SU-DHL-6 (cell line): ENCODE measurements around the gene GJA4.

Source experiments
- H2AFZ ChIP-seq: fragments of 200-600 bp; sonication (generic); 2 replicates; pipeline ENCODE4 v1.6.1; 2014; ENCODE audit warnings: low read depth, mild to moderate bottlenecking, moderate library complexity, mixed read lengths, antibody characterized with exemption, low read length; ENCODE audit not compliant: severe bottlenecking
- H3F3A ChIP-seq: fragments of 200-600 bp; shearing (Covaris generic); 2 replicates; pipeline ENCODE4 v1.6.0; 2016; ENCODE audit warnings: antibody characterized with exemption, mild to moderate bottlenecking; ENCODE audit not compliant: insufficient read depth
- H3K27ac ChIP-seq: fragments of 200-600 bp; sonication (generic); 2 replicates; pipeline ENCODE4 v1.5.1; 2016; ENCODE audit warnings: low read depth, mild to moderate bottlenecking, low read length, moderate library complexity, mixed read lengths
- H3K27me3 ChIP-seq: fragments of 200-600 bp; sonication (generic), shearing (Covaris generic); 2 replicates; pipeline ENCODE4 v1.6.0; 2014; ENCODE audit warnings: mild to moderate bottlenecking, low read length
- H3K36me3 ChIP-seq: fragments of 200-600 bp; sonication (generic); 2 replicates; pipeline ENCODE4 v1.6.1; 2014; ENCODE audit warnings: mild to moderate bottlenecking, low read length, mixed read lengths
- H3K4me2 ChIP-seq: fragments of 300-600, 200-600 bp; shearing (Covaris generic), sonication (generic); 2 replicates; pipeline ENCODE4 v1.6.0; 2014; ENCODE audit warnings: low read length, low read depth, mild to moderate bottlenecking; ENCODE audit not compliant: poor library complexity, severe bottlenecking
- H3K4me3 ChIP-seq: fragments of 200-600 bp; sonication (generic); 2 replicates; pipeline ENCODE4 v1.5.1; 2014; ENCODE audit warnings: antibody characterized with exemption, low read length, mild to moderate bottlenecking, mixed read lengths; ENCODE audit not compliant: insufficient read depth, poor library complexity, severe bottlenecking
- H3K79me2 ChIP-seq: fragments of 200-600 bp; sonication (generic); 2 replicates; pipeline ENCODE4 v1.6.1; 2014; ENCODE audit warnings: mild to moderate bottlenecking, low read length, moderate library complexity; ENCODE audit not compliant: insufficient read depth
- H3K9ac ChIP-seq: fragments of 200-600 bp; sonication (generic); 2 replicates; pipeline ENCODE4 v1.7.0; 2014; ENCODE audit warnings: mild to moderate bottlenecking, low read length
- H3K9me2 ChIP-seq: fragments of 200-600 bp; sonication (generic); replicated peaks from 2 replicates; pipeline ENCODE4 v1.6.1; 2014; ENCODE audit warnings: low read length; ENCODE audit not compliant: insufficient read depth
- H3K9me3 ChIP-seq: fragments of 200-600 bp; sonication (generic); 2 replicates; pipeline ENCODE4 v1.6.1; 2014; ENCODE audit warnings: low read length, mixed read lengths; ENCODE audit not compliant: insufficient read depth
- H4K20me1 ChIP-seq: fragments of 200-600 bp; sonication (generic); 2 replicates; pipeline ENCODE4 v1.6.1; 2014; ENCODE audit warnings: low read depth, mild to moderate bottlenecking, antibody characterized with exemption, low read length, moderate library complexity, mixed read lengths
- EZH2phosphoT487 ChIP-seq: fragments of 200-600 bp; sonication (generic), shearing (Covaris generic); conservative IDR thresholded peaks from 2 replicates; pipeline ENCODE4 v1.6.1; 2018; ENCODE audit warnings: mild to moderate bottlenecking, antibody characterized with exemption, low read length, moderate library complexity, mixed read lengths
- TF ChIP-seq, protein P1 (sequence below): fragments of 200-600 bp; sonication (generic); IDR thresholded peaks from one replicate; pipeline ENCODE4 v1.5.1; 2017; ENCODE audit warnings: antibody characterized with exemption, mild to moderate bottlenecking, low read length, moderate library complexity; ENCODE audit not compliant: insufficient read depth, poor library complexity, severe bottlenecking

The GJA4 gene

DNA sequence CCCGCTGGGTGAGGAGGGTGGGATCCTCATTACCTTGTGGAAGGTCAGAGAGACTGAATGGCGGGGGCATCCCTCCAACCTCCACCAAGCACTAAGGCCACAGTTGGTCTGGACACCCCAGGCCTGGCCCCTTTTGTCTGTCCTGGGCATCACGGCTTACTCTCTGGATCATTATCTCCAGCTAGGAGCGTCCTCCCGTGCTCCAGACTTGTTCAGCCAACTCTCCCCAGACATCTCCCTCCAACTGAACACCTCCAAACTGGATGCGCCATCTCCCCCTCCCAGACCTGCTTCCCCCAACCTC is 45.2 kb upstream of the GJA4 start:
- no peaks in the 10 kb centered on the region for H3K9me2 ChIP-seq
- no peaks in the 10 kb centered on the region for H3K27me3 ChIP-seq
- no peak overlapping the region for H3K9ac ChIP-seq

GRCh38 chr1:34749992-34750391 is 42.8 kb upstream of the GJA4 start:
- Histone ChIP-seq H3K79me2 (no peaks in the 10 kb centered on the region), H3F3A (no peaks in the 10 kb centered on the region), H3K9ac (no peak overlapping the region), H4K20me1 (no peaks in the 10 kb centered on the region), H2AFZ (no peak overlapping the region), H3K4me3 (no peak overlapping the region), H3K27ac (no peak overlapping the region), H3K36me3 (no peaks in the 10 kb centered on the region), H3K9me2 (no peaks in the 10 kb centered on the region), H3K4me2 (no peak overlapping the region), H3K9me3 (no peaks in the 10 kb centered on the region), H3K27me3 (no peaks in the 10 kb centered on the region)
- TF ChIP-seq, protein P1, sequence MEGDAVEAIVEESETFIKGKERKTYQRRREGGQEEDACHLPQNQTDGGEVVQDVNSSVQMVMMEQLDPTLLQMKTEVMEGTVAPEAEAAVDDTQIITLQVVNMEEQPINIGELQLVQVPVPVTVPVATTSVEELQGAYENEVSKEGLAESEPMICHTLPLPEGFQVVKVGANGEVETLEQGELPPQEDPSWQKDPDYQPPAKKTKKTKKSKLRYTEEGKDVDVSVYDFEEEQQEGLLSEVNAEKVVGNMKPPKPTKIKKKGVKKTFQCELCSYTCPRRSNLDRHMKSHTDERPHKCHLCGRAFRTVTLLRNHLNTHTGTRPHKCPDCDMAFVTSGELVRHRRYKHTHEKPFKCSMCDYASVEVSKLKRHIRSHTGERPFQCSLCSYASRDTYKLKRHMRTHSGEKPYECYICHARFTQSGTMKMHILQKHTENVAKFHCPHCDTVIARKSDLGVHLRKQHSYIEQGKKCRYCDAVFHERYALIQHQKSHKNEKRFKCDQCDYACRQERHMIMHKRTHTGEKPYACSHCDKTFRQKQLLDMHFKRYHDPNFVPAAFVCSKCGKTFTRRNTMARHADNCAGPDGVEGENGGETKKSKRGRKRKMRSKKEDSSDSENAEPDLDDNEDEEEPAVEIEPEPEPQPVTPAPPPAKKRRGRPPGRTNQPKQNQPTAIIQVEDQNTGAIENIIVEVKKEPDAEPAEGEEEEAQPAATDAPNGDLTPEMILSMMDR: no peak
- no peak for TF ChIP-seq EZH2phosphoT487

More for the DNA sequence above, 45.2 kb upstream of the GJA4 start:
- Histone ChIP-seq H3K79me2 (no peaks in the 10 kb centered on the region), H3F3A (no peaks in the 10 kb centered on the region), H3K4me3 (no peak overlapping the region), H3K27ac (no peak overlapping the region), H4K20me1 (no peaks in the 10 kb centered on the region), H3K4me2 (no peak overlapping the region), H3K36me3 (no peaks in the 10 kb centered on the region), H2AFZ (no peak overlapping the region), H3K9me3 (no peaks in the 10 kb centered on the region)
- TF ChIP-seq EZH2phosphoT487: no peak

GRCh38 chr1:34750610-34751009 is 42.2 kb upstream of the GJA4 start:
- Histone ChIP-seq H4K20me1 (no peaks in the 10 kb centered on the region), H3K9me3 (no peaks in the 10 kb centered on the region), H3K79me2 (no peaks in the 10 kb centered on the region), H3F3A (no peaks in the 10 kb centered on the region), H3K4me3 (no peak overlapping the region), H3K27ac (no peak overlapping the region), H3K36me3 (no peaks in the 10 kb centered on the region), H3K9me2 (no peaks in the 10 kb centered on the region), H3K9ac (no peak overlapping the region), H3K4me2 (no peak overlapping the region), H3K27me3 (no peaks in the 10 kb centered on the region), H2AFZ (no peak overlapping the region)
- TF ChIP-seq, protein P1: no peak
- no peak for TF ChIP-seq EZH2phosphoT487

DNA sequence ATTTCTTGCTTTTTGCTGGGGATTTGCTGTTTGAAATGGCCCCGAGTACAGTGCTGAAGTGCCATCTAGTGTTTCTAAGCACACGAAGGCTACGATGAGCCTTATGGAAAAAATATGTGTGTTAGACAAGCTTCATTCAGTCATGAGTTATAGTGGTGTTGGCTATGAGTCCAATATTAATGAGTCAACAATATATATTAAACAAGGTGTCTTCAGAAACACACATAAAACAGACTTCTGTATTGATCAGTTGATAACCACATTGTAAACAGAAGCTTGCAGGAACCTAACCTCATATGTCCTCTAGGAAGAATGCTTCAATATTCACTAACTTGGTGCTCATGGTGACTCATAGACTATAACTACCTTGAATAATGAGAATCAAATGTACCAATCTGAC is 39.6 kb upstream of the GJA4 start:
- TF ChIP-seq EZH2phosphoT487: no peak
- TF ChIP-seq, protein P1: no peak
- no peak overlapping the region for H3K4me2 ChIP-seq
- H4K20me1 ChIP-seq: no peaks in the 10 kb centered on the region
- no peaks in the 10 kb centered on the region for H3F3A ChIP-seq
- no peak overlapping the region for H3K27ac ChIP-seq
- no peak overlapping the region for H2AFZ ChIP-seq
- no peaks in the 10 kb centered on the region for H3K9me3 ChIP-seq
- no peaks in the 10 kb centered on the region for H3K9me2 ChIP-seq
- no peaks in the 10 kb centered on the region for H3K36me3 ChIP-seq
- no peaks in the 10 kb centered on the region for H3K79me2 ChIP-seq
- no peak overlapping the region for H3K9ac ChIP-seq
- H3K4me3 ChIP-seq: no peak overlapping the region
- H3K27me3 ChIP-seq: no peaks in the 10 kb centered on the region
